DND-41 (cell line): ENCODE data around the gene CCDC32.

Experiments used
- CTCF ChIP-seq: IDR thresholded peaks from 2 replicates; pipeline ENCODE4 v1.5.1; 2012; ENCODE audit warnings: borderline replicate concordance, low read length, moderate library complexity, mild to moderate bottlenecking; ENCODE audit not compliant: poor library complexity, severe bottlenecking; ENCODE audit errors: extremely low read depth
- EZH2 ChIP-seq: IDR thresholded peaks from 3 replicates; pipeline ENCODE4 v1.6.1; 2012; ENCODE audit warnings: borderline replicate concordance, low read depth, mild to moderate bottlenecking, moderate library complexity, low read length, inconsistent platforms; ENCODE audit not compliant: severe bottlenecking

DNA sequence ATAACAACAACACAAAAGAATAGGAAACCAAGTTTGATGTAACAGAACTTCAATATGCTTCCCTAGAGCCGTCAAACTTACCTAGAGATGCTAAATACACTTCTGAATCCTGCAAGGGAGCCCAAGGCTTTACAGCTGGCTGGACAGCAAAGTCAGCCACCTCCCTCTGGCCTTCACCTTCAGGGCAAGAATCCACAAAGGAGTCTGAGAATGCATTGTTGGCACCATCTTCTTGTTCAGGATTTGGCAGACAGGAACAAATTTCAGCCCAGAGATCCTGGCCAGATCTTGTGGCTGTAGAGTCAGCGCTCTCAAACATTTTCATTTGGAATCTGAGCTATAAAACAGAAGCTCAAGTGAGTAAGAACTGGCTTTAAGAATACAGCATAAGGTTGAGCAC is 2.2 kb downstream of the CCDC32 start:
- TF ChIP-seq CTCF = no peak
- TF ChIP-seq EZH2 = no peak
